ENCODE results near the gene RCSD1.

The RCSD1 gene

DNA sequence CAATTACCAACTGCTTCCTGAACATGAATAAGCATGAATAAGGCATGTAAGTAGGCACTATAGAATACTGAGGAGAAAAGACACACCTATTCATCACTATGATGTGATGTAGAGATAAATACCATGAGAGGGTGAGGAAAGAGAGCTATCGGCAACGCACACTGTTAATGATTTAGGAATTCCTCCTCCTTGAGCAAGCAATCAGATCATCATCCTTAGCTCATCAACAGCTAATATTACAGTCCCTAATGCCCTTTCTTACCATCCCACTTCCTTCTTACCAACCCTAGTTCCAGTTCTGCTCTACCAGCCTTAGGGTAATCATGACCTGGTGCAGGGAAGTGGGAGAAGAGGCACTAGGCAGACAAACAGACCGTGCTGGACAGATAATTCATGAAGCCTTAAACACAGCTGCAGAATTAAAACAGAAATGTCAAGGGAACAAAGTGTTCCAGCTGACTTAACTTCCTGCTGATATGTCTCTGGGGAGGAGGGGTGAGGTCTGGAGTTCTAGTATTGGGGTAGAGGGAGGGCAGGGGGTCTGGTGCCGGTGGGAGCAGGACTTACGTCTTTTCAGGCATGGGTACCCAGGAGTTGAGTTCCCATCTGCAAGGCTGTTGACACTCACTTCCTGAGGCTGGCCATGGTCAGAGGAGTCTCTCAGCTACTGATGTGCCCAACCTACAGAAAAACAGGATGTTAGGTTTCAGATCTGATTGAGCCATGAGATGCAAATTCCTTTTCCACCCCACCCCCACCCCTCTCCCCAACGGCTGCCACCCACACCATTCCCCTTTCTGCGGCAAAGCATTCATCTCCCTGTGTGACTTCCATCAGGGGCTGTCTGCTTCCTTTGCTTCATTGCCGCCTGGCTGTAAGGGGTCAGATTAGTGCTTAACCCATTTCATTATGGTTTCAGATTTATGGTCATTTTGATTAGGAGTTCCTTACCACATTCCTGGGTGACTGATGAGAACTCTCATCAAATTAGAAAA is 12.6 kb upstream of the RCSD1 start:
- H3K36me3 ChIP-seq, result no peaks in the 10 kb centered on the region
- peak overlapping the region; percentile 78 for H3K4me2 ChIP-seq
- H3K9ac ChIP-seq, result peak overlapping the region; percentile 88
- peak overlapping the region; percentile 22; the same call in 1 of the 2 replicates for H3K4me3 ChIP-seq
- peak; percentile 48; the same call in 1 of the 2 replicates for TF ChIP-seq Cebpa-rat (IDR thresholded peaks at IDR 0.05)
- H3K27ac ChIP-seq, result peak overlapping the region; percentile 98
- peaks cover 22% of the 10 kb centered on the region for H3K9me3 ChIP-seq
- no peaks in the 10 kb centered on the region for H4K20me1 ChIP-seq
- peaks cover 73% of the 10 kb centered on the region for H3K4me1 ChIP-seq
- H3K27me3 ChIP-seq, result no peaks in the 10 kb centered on the region

DNA sequence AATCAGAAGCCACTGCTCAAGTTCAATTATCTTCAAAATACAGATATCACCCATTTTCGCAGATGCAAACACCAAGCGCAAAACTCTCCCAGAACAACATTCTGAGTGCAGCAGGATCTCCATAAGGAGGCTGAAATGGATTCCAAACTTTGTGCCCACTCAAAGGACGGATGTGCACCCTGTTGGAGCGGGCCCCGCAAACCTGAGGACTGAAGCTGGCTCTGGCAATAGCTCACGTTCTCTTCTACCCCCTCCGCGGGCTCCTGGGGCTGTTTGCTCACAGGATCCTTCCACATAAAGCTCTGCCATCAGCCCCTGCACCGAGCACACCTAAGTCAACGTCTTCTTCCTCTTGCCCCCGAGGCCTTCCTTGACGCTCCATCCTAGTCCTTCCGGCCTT is 11.7 kb upstream of the RCSD1 start:
- Histone ChIP-seq H3K9ac (peak overlapping the region; percentile 88), H3K4me2 (peak overlapping the region; percentile 78), H3K27me3 (no peaks in the 10 kb centered on the region), H4K20me1 (no peaks in the 10 kb centered on the region), H3K9me3 (peaks cover 22% of the 10 kb centered on the region), H3K36me3 (no peaks in the 10 kb centered on the region), H3K4me1 (peaks cover 76% of the 10 kb centered on the region), H3K27ac (peak overlapping the region; percentile 98), H3K4me3 (peak overlapping the region; percentile 3)
- TF ChIP-seq Cebpa-rat (IDR thresholded peaks at IDR 0.05), result no peak

DNA sequence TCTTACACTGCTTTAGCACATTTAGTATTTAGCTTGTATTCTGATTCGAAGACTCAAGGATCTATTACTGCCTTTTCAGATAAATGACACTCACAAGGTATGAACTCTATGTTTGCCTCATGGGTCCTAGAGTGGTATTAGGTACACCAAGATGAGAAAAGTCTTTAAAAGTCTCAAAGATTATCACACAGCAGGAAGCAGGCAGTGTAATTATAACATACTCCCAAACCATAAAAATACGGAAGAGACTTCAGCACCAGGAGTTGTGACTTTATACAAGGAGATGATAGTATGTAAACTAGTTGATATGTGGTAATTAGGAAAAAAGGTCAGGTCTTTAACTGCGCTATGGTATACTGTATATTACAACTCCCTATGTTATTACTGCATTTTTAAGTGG is 11.2 kb upstream of the RCSD1 start:
- Histone ChIP-seq H3K27ac (peak overlapping the region; percentile 98), H3K27me3 (no peaks in the 10 kb centered on the region), H3K36me3 (no peaks in the 10 kb centered on the region), H4K20me1 (no peaks in the 10 kb centered on the region), H3K9me3 (peaks cover 19% of the 10 kb centered on the region), H3K4me2 (peak overlapping the region; percentile 78), H3K9ac (peak overlapping the region; percentile 88), H3K4me1 (peaks cover 80% of the 10 kb centered on the region), H3K4me3 (peak overlapping the region; percentile 3; the same call in 1 of the 2 replicates)
- TF ChIP-seq Cebpa-rat (IDR thresholded peaks at IDR 0.05), result no peak

DNA sequence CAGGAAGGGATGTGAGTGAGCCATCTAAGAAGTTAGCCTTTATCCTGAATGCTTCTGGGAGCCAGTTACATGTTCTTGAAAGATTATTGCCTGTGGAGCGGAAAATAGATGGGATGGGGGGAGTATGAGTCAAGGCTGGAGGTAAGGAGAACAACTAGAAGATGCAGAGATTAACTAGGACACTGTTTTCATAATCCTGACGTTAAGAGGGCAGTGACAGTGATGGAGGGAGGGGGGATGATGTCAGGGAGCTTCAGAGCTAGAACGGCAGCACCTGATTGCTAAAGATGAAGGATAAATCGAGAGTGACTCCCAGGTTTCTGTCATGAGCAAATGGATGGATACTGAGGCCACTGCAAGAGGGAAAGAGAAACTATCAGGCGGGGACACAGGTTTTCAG is 10.0 kb upstream of the RCSD1 start:
- Histone ChIP-seq H3K27me3 (no peaks in the 10 kb centered on the region), H3K9ac (peak overlapping the region; percentile 88), H3K27ac (peak overlapping the region; percentile 98), H3K4me2 (peak overlapping the region; percentile 78), H3K9me3 (peaks cover 7% of the 10 kb centered on the region), H4K20me1 (no peaks in the 10 kb centered on the region), H3K4me1 (peaks cover 92% of the 10 kb centered on the region), H3K4me3 (no peak overlapping the region), H3K36me3 (no peaks in the 10 kb centered on the region)
- TF ChIP-seq Cebpa-rat (IDR thresholded peaks at IDR 0.05), result no peak

DNA sequence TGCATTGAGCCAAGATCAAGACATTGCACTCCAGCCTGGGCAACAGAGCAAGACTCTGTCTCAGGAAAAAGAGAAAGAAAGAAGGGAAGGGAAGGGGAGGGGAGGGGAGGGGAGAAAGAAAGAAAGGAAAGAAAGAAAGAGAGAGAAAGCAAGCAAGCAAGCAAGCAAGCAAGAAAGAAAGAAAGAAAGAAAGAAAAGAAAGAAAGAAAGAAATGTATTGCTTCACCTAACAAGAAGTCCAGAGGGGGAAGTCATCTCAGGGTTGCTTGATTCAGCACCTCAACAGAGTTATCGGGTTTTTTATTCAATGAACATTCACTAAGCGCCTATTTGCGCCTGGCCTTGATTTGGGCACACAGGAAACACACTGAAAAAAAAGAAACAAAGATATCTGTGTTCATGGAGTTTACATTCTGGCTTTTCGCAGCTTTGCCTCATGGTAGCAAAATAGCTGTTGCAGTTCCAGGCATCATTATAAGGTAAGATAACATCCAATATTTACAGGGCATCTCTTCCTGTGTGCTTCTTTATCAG is 8.2 kb upstream of the RCSD1 start:
- Histone ChIP-seq H4K20me1 (no peaks in the 10 kb centered on the region), H3K9ac (peak overlapping the region; percentile 62), H3K4me2 (peak overlapping the region; percentile 78), H3K27me3 (no peaks in the 10 kb centered on the region), H3K4me3 (no peak overlapping the region), H3K36me3 (no peaks in the 10 kb centered on the region), H3K4me1 (peaks cover 94% of the 10 kb centered on the region), H3K9me3 (no peaks in the 10 kb centered on the region), H3K27ac (peak overlapping the region; percentile 98)
- no peak for TF ChIP-seq Cebpa-rat (IDR thresholded peaks at IDR 0.05)

DNA sequence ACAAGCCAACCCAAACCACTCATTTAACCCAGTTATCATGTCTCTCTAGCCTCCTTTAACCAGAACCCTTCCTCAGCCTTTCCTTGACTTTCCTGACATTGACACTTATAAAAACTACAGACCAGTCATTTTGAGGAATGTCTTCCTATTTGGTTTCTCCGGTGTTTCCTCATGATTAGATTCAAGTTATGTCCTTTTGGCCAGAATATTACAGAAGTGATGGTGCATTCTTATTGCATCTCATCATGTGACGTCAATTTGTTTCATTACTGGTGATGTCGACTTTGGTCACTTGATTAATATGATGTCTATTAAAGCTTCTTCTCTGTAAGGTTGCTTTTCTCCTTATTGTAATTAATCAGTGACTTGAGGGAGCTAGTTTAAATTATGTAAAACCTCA is 6.1 kb upstream of the RCSD1 start:
- Histone ChIP-seq H3K27ac (peak overlapping the region; percentile 98), H3K4me3 (no peak overlapping the region), H3K4me2 (peak overlapping the region; percentile 78; the same call in 1 of the 2 replicates), H3K9me3 (no peaks in the 10 kb centered on the region), H3K9ac (no peak overlapping the region), H3K27me3 (no peaks in the 10 kb centered on the region), H4K20me1 (no peaks in the 10 kb centered on the region), H3K4me1 (peaks cover 99% of the 10 kb centered on the region), H3K36me3 (no peaks in the 10 kb centered on the region)
- TF ChIP-seq Cebpa-rat (IDR thresholded peaks at IDR 0.05), result no peak

DNA sequence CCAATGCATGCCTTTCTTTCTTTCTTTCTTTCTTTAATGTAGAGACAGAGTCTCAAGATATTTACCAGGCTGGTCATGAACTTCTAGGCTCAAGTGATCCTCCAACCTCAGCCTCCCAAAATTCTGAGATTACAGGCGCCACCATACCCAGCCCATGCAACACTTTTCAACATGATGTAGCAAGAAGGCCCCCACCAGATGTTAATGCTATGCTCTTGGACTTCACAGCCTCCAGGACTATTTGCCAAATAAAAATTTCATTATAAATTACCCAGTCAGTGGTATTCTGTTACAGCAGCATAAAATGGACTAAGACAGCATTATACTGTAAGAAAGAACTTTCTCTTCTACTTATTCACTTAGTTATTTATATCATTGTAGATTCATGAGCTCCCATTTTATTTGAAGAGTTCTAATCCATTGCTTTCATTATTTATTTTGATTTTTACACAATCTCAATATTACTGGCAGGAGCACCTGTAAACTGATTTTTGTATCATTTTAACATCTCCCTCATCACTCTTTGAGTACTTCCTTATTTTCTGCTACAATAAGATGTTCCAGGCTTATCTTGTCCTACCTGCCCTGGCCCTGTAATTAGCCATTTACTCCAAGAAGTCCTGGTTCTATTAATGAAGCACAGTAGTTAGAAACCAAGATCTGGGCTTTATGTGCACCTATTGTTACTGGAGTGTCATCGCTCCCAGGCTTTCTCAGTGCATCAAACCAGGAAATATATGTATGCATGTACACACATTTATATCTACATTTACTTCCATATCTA is 4.8 kb upstream of the RCSD1 start:
- TF ChIP-seq Cebpa-rat (IDR thresholded peaks at IDR 0.05), result no peak
- Histone ChIP-seq H3K4me2 (peak overlapping the region; percentile 42), H3K4me3 (no peak overlapping the region), H3K27ac (peak overlapping the region; percentile 61), H3K4me1 (peaks cover 95% of the 10 kb centered on the region), H3K27me3 (no peaks in the 10 kb centered on the region), H3K9ac (no peak overlapping the region), H3K9me3 (no peaks in the 10 kb centered on the region), H4K20me1 (no peaks in the 10 kb centered on the region), H3K36me3 (no peaks in the 10 kb centered on the region)

DNA sequence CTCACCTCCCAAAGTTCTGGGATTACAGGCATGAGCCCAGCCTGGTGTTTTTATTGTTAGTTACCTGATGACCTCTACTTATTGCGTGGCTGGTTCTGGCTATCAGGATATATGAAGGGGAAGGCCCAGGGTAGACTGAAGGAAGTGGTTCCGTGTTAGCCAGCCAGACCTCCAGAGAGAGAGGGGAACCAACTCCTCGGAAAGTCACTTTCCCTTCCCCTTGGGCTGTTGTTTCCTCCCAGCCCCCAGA is 2.5 kb upstream of the RCSD1 start:
- H4K20me1 ChIP-seq, result peaks cover 6% of the 10 kb centered on the region; the same call in 1 of the 2 replicates
- H3K4me1 ChIP-seq, result peaks cover 79% of the 10 kb centered on the region
- peak overlapping the region; percentile 100 for H3K9ac ChIP-seq
- peaks cover 7% of the 10 kb centered on the region; the same call in 1 of the 2 replicates for H3K36me3 ChIP-seq
- no peak for TF ChIP-seq Cebpa-rat (IDR thresholded peaks at IDR 0.05)
- no peaks in the 10 kb centered on the region for H3K27me3 ChIP-seq
- H3K9me3 ChIP-seq, result no peaks in the 10 kb centered on the region
- H3K4me2 ChIP-seq, result peak overlapping the region; percentile 95
- H3K4me3 ChIP-seq, result peak overlapping the region; percentile 98
- peak overlapping the region; percentile 100 for H3K27ac ChIP-seq

DNA sequence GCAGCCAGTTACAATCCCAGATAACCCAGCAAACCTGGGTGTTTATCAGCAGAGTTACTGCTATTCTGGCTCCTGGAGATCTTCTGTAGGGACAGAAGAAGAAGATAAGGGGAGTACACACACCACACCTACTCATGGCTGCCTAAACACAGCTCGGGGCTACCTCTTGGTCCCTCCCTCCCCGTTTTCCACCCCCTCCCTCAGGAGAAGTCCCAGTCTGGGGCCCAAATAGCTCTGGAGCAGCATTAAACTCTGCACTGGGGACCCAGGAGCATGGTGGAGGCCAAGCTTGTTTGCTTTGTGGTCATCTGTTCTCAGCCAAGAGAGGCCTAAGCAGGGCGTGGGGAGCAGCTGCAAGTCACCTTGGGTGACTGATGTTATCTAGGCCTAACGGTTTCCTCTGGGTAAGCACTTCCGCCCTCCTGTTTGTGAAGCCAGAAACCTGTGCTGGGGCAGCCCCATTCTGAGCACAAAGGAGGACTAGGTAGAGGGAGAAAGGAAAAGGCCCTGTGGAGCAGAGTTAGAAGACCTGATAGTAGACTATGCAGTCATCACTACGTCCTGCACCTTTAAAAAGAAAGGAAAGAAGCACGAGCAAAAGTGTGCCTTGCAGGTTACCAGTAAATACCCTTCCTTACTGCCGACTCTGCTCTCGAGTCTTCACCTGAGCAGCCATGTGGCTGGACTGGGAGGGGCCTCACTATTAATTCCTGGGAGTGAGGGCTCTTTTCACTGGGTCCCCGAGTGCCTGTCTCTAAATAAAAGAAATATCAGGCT is 2.0 kb upstream of the RCSD1 start:
- Histone ChIP-seq H3K9ac (peak overlapping the region; percentile 100), H3K27me3 (no peaks in the 10 kb centered on the region), H3K4me1 (peaks cover 79% of the 10 kb centered on the region), H3K27ac (peak overlapping the region; percentile 100), H3K4me3 (peak overlapping the region; percentile 98), H4K20me1 (peaks cover 11% of the 10 kb centered on the region), H3K9me3 (no peaks in the 10 kb centered on the region), H3K4me2 (peak overlapping the region; percentile 95), H3K36me3 (peaks cover 7% of the 10 kb centered on the region)
- no peak for TF ChIP-seq Cebpa-rat (IDR thresholded peaks at IDR 0.05)
